ENCODE data around the gene AEN.

AEN gene

GRCh38 chr15:88619796-88620195 lies 1.3 kb upstream of the AEN start:
- no peak for DNase-seq (ENCODE audit: low read depth)
- no peak for TF ChIP-seq CTCF (IDR thresholded peaks at IDR 0.05; ENCODE audit: control insufficient read depth, insufficient read depth, low read depth, low read length, missing control alignments)
- H3K4me3 ChIP-seq (ENCODE audit: control insufficient read depth, low read depth, low read length), result no peak overlapping the region

GRCh38 chr15:88621789-88622604 lies 857 bp downstream of the AEN start:
- peak overlapping the region; percentile 89 for H3K4me3 ChIP-seq (ENCODE audit: control insufficient read depth, low read depth, low read length)
- TF ChIP-seq CTCF (IDR thresholded peaks at IDR 0.05; ENCODE audit: control insufficient read depth, insufficient read depth, low read depth, low read length, missing control alignments), result no peak
- DNase-seq (ENCODE audit: low read depth), result no peak

- TF ChIP-seq CTCF (IDR thresholded peaks at IDR 0.05; ENCODE audit: control insufficient read depth, insufficient read depth, low read depth, low read length, missing control alignments), result no peak
- no peak for DNase-seq (ENCODE audit: low read depth)
These were observed 1.4 kb downstream of the AEN start for GRCh38 chr15:88622605-88622975.

GRCh38 chr15:88623061-88623460 lies 1.9 kb downstream of the AEN start:
- no peak for TF ChIP-seq CTCF (IDR thresholded peaks at IDR 0.05; ENCODE audit: control insufficient read depth, insufficient read depth, low read depth, low read length, missing control alignments)
- DNase-seq (ENCODE audit: low read depth), result peak; percentile 37
- peak overlapping the region; percentile 89 for H3K4me3 ChIP-seq (ENCODE audit: control insufficient read depth, low read depth, low read length)

More at GRCh38 chr15:88622605-88622975, 1.4 kb downstream of the AEN start:
- H3K4me3 ChIP-seq (ENCODE audit: control insufficient read depth, low read depth, low read length), result peak overlapping the region; percentile 89

- DNase-seq (ENCODE audit: low read depth), result no peak
- H3K4me3 ChIP-seq (ENCODE audit: control insufficient read depth, low read depth, low read length), result peak overlapping the region; percentile 89; the same call in 1 of the 2 replicates
These were observed 2.5 kb downstream of the AEN start for GRCh38 chr15:88623632-88624031.

More at GRCh38 chr15:88623632-88624031, 2.5 kb downstream of the AEN start:
- TF ChIP-seq CTCF (IDR thresholded peaks at IDR 0.05; ENCODE audit: control insufficient read depth, insufficient read depth, low read depth, low read length, missing control alignments), result no peak

All from AG09309 (cell line).